ENCODE measurements around the gene AMDHD2.

AMDHD2 gene

DNA sequence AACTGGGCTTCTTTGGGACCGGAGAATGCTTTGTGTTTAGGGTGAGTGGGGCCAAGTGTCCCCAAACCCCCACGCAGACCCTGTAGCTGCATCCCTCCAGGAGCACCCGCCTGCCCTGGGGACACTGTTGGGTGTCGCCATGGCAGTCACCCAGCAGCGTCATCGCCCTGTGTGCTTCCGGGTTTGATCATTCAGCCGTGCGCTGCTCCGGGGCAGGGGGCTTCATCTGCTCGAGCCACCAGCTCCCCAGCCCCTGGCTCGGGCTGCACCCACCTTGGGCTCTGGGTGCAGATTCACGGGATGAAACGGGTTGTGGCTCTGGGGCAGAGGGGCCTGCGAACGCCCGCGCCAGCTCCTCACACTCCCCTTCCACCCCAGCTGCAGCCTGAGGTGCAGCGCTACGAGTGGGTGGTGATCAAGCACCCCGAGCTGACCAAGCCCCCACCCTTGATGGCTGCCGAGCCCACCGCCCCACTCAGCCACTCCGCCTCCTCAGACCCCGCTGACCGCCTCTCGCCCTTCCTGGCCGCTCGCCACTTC lies 20.2 kb upstream of the AMDHD2 start:
- no peak for DNase-seq (ENCODE audit: low spot score)

DNA sequence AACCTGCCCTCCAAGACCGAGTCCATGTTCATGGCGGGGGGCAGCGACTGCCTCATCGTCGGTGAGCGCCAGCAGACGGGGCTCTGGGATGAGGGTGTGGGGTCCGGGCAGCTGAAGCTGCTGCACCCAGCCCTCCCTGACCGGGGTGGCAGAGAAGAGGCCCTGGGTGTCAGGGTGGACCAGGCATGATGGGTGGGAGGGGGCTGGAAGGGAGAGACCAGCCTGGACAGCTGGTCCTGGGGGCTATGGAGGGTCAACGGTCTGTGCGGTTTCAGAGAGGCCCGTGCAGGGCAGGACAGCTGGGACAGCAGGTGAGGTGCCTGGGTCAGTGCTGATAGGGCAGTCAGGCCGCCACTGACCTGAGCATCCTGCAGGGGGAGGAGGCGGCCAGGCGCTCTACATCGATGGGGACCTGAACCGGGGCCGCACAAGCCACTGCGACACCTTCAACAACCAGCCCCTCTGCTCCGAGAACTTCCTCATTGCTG lies 19.7 kb upstream of the AMDHD2 start:
- DNase-seq (ENCODE audit: low spot score) = no peak

DNA sequence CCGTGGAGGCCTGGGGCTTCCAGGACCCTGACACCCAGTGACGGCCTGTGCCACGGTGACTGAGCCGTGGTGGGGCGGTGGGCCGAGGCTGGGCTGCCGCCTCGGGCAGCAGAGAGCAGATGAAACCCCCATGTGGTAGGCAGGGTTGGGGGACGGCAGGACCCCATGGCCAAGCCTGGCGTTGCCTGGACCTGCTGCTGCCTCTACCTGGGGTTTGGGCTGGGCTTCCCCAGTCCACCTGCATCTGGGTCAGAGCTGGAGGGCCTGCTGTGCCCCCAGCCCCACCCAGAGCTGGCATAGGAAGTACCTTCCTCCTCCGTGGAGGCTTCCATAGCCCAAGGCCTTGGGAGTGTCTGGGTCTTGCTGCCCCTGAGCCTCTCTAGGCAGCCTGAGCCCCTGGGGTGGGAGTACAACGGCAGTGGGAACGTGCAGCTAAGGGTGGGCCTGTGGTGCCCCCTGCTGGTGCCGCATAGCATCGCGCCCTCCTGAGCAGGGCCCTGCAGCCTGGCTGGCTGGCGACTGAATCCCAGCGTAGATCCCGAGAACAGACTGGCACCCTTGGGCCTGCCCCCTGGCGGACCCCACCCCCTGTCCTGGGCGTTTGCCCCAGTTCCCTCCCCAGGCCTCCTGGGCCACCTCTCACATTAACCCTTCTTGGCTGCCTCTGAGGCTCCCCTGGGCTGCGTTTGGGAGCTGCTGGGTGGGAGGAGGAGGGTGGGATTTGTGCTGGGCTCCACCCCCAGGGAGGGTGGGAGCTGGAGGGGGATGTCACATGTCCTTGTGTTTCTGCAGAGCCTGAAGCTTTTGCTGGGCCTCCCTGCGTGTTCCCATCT lies 19.0 kb upstream of the AMDHD2 start:
- peak; percentile 83 for DNase-seq (ENCODE audit: low spot score)

DNA sequence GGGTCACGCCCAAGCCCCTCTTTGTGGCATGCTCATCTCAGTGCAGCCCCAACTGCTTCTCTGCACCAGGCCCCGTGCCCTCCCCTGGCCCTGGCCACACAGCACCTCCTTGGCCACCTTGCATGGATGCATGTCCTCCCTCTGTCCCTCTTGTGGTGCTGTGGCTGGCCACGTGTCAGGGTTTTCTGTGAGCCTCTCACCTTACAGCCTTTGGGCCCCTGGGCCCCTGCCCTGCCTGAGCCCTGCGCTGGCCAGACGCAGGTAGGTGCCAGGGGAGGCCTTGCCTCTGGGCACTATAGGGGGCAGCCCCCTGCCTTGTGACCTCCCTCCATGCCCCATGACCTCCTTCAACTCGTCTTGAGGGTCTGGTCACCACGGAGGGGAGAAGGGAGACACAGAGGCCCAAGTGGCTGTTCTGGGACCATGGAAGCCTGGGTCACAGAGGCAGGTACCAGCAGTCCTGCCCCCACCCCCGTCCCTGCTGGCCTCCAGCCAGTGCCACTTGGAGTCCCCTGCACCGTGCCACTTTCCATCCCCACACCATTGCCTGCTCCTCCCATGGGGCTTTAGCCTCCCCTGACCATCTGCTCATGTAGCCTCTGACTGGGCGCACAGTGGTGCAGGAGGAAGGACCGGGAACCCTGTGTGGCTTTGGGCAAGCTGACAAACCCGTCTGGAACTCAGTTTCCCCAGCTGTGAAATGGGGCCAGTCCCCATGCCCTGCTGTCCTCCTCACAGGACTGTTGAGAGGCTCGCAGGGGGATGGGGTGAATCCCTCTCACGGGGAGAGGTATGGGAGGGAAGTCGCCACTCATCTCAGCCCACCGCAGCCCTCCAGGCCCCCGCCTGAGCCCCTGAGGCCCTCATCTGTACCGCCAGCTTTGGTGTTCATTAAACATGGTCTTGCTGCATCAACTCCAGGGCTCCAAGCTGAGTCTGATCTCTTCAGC lies 17.9 kb upstream of the AMDHD2 start:
- DNase-seq (ENCODE audit: low spot score) = no peak

GRCh38 chr16:2505695-2506094 lies 14.5 kb upstream of the AMDHD2 start:
- DNase-seq (ENCODE audit: low spot score) = no peak

DNA sequence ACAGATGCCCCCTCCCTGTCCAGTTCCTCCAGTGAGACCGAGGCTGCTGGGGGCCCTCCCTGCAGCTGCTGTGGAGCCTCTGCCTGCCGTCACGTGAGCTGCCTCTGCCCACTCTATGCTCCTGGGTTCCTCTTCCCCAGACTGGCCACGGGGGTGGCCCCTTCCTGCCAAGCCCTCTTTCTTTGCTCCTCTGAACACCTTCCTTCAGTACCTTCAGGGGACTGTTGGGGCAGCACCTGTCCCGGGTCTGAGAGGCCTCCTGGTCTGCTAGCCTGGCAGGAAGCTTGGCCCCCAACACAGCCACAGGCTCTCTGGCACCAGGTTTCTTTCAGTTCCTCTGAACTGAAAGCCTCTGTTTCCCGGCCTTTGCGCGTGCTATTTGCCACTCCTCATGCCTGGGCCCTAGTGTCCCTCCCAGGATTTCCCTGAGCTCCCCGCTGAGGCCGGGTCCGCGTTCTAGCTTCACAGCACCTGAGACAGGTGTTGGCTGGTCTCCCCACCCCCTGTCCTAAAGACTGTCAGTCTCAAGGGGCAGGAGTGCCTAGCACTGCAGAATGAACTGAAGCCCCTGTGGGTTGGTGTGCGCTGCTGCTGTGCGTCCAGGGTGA lies 13.0 kb upstream of the AMDHD2 start:
- DNase-seq (ENCODE audit: low spot score) = no peak

GRCh38 chr16:2507665-2508064 lies 12.5 kb upstream of the AMDHD2 start:
- no peak for DNase-seq (ENCODE audit: low spot score)

GRCh38 chr16:2508722-2509400 lies 11.3 kb upstream of the AMDHD2 start:
- no peak for DNase-seq (ENCODE audit: low spot score)

DNA sequence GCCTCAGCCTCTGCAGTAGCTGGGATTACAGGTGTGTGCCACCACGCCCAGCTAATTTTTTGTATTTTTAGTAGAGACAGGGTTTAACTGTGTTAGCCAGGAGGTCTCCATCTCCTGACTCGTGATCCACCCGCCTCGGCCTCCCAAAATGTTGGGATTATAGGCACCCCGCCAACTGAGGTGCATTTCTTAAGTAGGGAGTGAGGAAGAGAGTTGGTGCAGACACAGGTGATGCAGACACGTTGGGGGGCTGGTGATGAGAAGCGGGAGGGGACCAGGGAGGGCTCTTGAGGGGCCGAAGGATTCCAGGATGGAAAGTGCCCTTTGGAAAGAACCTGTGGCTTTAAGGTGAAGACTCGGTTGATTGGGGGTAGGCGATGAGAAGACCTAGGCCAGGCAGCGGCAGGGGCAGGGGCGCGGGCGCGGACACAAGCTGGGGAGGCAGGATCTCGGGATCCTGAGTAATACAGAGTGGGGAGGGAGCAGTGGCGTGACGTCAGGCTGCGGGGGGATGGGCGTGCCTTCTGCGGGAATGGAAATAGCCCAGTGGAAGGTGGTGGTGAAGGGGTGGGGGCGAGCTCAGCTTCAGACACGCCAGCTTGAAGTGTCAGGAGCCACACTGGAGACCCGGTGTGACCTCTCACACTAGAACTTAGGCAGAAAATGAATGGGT lies 8.9 kb upstream of the AMDHD2 start:
- peak; percentile 64 for DNase-seq (ENCODE audit: low spot score)

GRCh38 chr16:2511996-2512734 lies 8.0 kb upstream of the AMDHD2 start:
- no peak for DNase-seq (ENCODE audit: low spot score)

- DNase-seq (ENCODE audit: low spot score) = no peak
Observed at GRCh38 chr16:2512735-2513404, 7.3 kb upstream of the AMDHD2 start.

DNA sequence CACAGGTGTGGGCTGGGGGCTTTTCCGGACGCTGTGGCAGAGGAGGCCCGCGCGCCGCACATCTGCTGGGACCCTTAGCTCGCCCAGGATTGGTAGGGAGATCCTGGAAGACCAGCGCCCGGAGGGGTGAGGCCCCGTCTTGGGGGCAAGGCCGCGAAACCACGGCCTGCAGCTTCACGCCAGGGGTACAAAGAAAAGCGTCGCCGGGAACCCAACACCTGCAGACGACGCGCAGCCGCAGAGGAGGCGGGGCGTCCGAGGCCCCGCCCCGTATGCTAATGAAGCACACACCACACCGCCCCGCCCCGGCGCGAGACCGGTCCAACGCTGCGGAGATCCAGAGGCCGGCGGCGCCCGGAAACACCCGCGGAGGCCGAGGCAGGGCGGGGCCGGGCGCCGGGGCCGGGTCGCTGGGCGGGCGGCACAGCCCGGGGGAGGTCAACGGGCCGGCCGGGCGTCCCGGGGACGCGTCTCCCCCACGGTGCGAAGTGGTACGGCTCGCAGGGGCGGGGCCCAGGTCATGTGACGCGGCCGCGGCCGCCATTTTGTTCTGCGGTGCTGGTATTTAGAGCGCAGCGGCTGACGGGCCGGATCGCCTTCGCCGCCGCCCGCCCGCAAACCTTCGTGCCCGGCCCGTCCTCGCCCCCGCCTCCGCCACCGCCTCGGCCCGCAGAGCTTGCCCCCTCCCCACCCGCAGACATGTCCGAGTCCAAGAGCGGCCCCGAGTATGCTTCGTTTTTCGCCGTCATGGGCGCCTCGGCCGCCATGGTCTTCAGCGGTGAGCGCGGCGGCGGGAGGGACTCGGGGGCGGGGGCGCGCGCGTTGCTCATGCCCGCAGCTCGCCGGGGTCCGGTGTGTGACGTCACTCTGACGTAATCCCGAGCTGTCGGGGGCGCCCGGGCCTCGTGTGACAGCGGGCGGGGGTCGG lies 6.5 kb upstream of the AMDHD2 start, which contains the start of gene ATP6V0C:
Gene ATP6V0C, plus strand, starts transcription at position 548 of the 928 bp plus-strand sequence. Its CDS starts 152 bp downstream, at position 700.
- peak; percentile 89 for DNase-seq (ENCODE audit: low spot score)

- no peak for DNase-seq (ENCODE audit: low spot score)
Observed at GRCh38 chr16:2514333-2515179, 5.6 kb upstream of the AMDHD2 start.

DNA sequence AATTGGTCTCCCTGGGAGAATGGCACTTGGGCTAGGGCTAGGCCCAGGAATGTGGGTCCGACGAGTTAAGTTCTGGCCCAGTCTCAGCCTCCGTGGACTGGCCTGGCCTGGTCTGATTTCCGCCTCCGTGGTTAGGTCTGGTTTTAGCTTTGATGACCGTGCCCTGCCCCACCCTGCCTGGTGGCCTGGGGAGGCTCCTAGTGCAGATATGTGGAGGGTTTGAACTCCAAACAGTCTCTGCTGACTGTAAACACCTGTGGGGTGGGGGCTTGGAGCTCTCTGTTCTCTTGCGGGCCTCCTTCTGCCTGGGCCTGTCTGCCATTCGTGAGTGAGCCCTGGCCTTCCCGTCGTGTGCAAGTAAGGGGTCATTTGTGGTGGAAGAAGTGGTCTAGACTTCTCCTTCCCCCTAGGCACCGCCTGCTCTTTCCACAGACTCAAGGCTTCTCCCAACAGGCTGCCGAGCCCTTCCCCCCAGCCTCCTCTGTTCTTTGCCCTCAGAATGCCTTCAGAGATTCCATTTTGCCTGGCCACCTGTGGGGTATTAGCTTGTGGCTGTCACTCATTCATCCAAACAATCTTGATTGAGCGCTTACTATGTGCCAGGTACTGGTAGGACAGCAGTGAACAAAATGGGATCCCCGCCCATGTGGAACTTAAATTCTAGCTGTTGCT lies 4.9 kb upstream of the AMDHD2 start:
- DNase-seq (ENCODE audit: low spot score) = no peak

GRCh38 chr16:2516391-2517240 lies 3.6 kb upstream of the AMDHD2 start:
- no peak for DNase-seq (ENCODE audit: low spot score)
